NCI-H2107 treated with DMSO at 0.1 percent for 48 hours (cell line): ENCODE results near the gene ANG.

Experiments
- DNase-seq: peaks from one replicate; lab custom pipeline; 2025; ENCODE audit not compliant: unreplicated experiment; lab: John Stamatoyannopoulos, UW

Gene ANG

GRCh38 chr14:20742132-20742531 is 53.6 kb downstream of the ANG start:
- DNase-seq: no peak

DNA sequence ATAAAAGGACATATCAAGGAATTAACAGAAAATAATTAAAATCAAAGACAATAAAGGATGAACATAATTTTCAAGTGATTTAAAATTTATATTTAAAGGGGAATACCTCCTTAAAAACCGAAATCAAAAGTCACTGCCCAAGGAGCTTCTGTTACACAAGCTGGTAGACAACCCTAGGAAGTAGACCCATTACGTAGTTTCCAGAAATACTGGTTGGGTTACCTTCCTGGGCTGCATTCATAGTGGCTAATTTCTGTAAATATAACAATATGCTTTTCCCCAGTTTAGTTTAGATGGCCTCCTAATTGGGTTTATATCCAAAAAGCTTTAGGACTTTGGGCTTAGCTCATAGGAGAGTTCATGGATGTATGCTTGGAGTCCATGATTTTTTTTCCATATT is 55.0 kb downstream of the ANG start:
- DNase-seq: no peak
